Measurements from ENCODE around the gene MYBPH.

Gene MYBPH

GRCh38 chr1:203137324-203137723 is 38.3 kb downstream of the MYBPH start:
- no peak overlapping the region for H2AFZ ChIP-seq (ENCODE audit: low read depth)
- no peak overlapping the region for H3K9ac ChIP-seq
- no peaks in the 10 kb centered on the region for H3K4me1 ChIP-seq (ENCODE audit: low read depth, poor library complexity, severe bottlenecking)
- H3K4me3 ChIP-seq (IDR thresholded peaks at IDR 0.05; ENCODE audit: insufficient read depth, low read depth, low read length) = no peak overlapping the region
- no peak overlapping the region for H3K4me2 ChIP-seq
- no peaks in the 10 kb centered on the region for H3K79me2 ChIP-seq (ENCODE audit: insufficient read depth, low read depth)
- H4K20me1 ChIP-seq (ENCODE audit: insufficient read depth) = no peaks in the 10 kb centered on the region
- H3K36me3 ChIP-seq (ENCODE audit: insufficient read depth) = no peaks in the 10 kb centered on the region
- TF ChIP-seq, protein P1, sequence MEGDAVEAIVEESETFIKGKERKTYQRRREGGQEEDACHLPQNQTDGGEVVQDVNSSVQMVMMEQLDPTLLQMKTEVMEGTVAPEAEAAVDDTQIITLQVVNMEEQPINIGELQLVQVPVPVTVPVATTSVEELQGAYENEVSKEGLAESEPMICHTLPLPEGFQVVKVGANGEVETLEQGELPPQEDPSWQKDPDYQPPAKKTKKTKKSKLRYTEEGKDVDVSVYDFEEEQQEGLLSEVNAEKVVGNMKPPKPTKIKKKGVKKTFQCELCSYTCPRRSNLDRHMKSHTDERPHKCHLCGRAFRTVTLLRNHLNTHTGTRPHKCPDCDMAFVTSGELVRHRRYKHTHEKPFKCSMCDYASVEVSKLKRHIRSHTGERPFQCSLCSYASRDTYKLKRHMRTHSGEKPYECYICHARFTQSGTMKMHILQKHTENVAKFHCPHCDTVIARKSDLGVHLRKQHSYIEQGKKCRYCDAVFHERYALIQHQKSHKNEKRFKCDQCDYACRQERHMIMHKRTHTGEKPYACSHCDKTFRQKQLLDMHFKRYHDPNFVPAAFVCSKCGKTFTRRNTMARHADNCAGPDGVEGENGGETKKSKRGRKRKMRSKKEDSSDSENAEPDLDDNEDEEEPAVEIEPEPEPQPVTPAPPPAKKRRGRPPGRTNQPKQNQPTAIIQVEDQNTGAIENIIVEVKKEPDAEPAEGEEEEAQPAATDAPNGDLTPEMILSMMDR (conservative IDR thresholded peaks at IDR 0.05; ENCODE audit: low read depth, low read length) = no peak
- H3K27me3 ChIP-seq (ENCODE audit: insufficient read depth, low read depth) = no peaks in the 10 kb centered on the region; the same call in 1 of the 2 replicates
- H3K27ac ChIP-seq = no peak overlapping the region

DNA sequence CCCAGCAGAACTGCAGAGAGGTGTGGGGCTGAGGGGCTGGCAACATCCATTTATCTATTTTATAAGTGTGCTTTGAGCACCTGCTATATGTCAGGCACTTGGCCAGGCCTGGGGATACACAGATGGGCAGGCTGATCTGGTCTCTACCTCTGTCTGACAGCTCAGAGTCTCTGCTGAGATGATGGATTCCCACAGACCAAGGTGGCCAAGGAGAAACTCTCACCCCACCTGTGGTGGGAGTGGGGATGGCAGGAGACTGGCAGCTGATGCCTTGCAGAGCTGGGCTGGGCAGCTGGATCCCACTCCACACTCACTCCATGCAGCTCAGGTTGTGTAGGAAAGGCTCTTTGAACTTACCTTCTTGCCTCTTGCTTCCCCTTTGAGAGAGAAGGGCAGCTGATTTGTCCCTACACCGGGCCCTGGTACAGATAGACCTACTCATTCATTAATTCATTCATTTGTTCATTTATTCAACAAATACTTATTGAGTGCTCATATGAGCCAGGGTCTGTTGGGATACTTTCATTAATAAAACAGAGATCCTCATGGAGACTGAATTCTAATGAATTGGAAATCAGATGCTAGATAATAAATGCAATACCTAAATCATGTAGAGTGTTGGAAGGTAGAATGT is 39.1 kb downstream of the MYBPH start:
- TF ChIP-seq, protein P1 (conservative IDR thresholded peaks at IDR 0.05; ENCODE audit: low read depth, low read length) = no peak; the same call in 1 of the 2 replicates
- Histone ChIP-seq H3K4me3 (IDR thresholded peaks at IDR 0.05; ENCODE audit: insufficient read depth, low read depth, low read length) (no peak overlapping the region), H3K9ac (no peak overlapping the region), H3K79me2 (ENCODE audit: insufficient read depth, low read depth) (no peaks in the 10 kb centered on the region), H2AFZ (ENCODE audit: low read depth) (no peak overlapping the region), H4K20me1 (ENCODE audit: insufficient read depth) (no peaks in the 10 kb centered on the region), H3K27ac (no peak overlapping the region), H3K36me3 (ENCODE audit: insufficient read depth) (no peaks in the 10 kb centered on the region), H3K27me3 (ENCODE audit: insufficient read depth, low read depth) (no peaks in the 10 kb centered on the region; the same call in 1 of the 2 replicates), H3K4me2 (no peak overlapping the region), H3K4me1 (ENCODE audit: low read depth, poor library complexity, severe bottlenecking) (no peaks in the 10 kb centered on the region)

DNA sequence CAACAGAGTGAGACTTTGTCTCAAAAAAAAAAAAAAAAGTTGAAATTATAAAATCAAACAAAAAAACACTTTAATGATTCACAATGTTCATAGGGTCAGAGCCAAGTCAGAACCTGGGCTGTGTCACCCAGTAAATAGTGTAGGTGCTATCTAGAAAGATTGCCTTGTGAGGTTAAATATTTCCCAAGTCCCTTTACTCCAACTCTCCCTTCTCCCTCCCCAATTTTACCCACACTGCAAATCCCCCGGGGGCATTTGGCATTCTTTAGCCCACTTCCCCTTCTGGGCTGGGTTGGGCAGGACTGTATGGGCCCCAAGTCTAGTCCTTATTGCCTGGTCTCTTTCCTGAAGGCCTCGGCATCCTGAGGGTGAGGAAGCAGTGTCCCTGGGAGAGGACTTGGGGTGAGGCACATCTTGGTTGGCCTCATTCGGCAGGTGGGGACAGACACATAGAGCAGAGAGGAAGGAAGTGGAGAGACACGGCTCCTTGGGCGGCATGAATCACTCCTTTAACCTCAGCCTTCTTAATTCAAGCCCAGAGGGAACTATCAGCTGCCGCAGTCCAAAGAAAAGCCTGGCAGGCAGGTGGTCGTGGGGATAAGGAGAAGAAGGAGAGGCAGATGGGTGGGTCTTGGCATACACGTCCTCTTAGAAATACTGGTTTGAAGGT is 39.9 kb downstream of the MYBPH start:
- H2AFZ ChIP-seq (ENCODE audit: low read depth) = no peak overlapping the region

GRCh38 chr1:203133970-203134725 is 41.5 kb downstream of the MYBPH start:
- Histone ChIP-seq H3K4me3 (IDR thresholded peaks at IDR 0.05; ENCODE audit: insufficient read depth, low read depth, low read length) (no peak overlapping the region), H4K20me1 (ENCODE audit: insufficient read depth) (no peaks in the 10 kb centered on the region), H3K79me2 (ENCODE audit: insufficient read depth, low read depth) (no peaks in the 10 kb centered on the region), H2AFZ (ENCODE audit: low read depth) (no peak overlapping the region), H3K27ac (no peak overlapping the region), H3K4me1 (ENCODE audit: low read depth, poor library complexity, severe bottlenecking) (no peaks in the 10 kb centered on the region), H3K36me3 (ENCODE audit: insufficient read depth) (no peaks in the 10 kb centered on the region), H3K4me2 (no peak overlapping the region), H3K27me3 (ENCODE audit: insufficient read depth, low read depth) (peaks cover 2% of the 10 kb centered on the region; the same call in 1 of the 2 replicates), H3K9ac (no peak overlapping the region)
- TF ChIP-seq, protein P1 (conservative IDR thresholded peaks at IDR 0.05; ENCODE audit: low read depth, low read length) = no peak

More for the DNA sequence above, 39.9 kb downstream of the MYBPH start:
- no peak overlapping the region for H3K9ac ChIP-seq
- TF ChIP-seq, protein P1 (conservative IDR thresholded peaks at IDR 0.05; ENCODE audit: low read depth, low read length) = no peak
- no peak overlapping the region for H3K4me2 ChIP-seq
- H3K27ac ChIP-seq = no peak overlapping the region
- no peak overlapping the region for H3K4me3 ChIP-seq (IDR thresholded peaks at IDR 0.05; ENCODE audit: insufficient read depth, low read depth, low read length)
- no peaks in the 10 kb centered on the region; the same call in 1 of the 2 replicates for H3K27me3 ChIP-seq (ENCODE audit: insufficient read depth, low read depth)
- H3K4me1 ChIP-seq (ENCODE audit: low read depth, poor library complexity, severe bottlenecking) = no peaks in the 10 kb centered on the region
- no peaks in the 10 kb centered on the region for H3K36me3 ChIP-seq (ENCODE audit: insufficient read depth)
- no peaks in the 10 kb centered on the region for H3K79me2 ChIP-seq (ENCODE audit: insufficient read depth, low read depth)
- H4K20me1 ChIP-seq (ENCODE audit: insufficient read depth) = no peaks in the 10 kb centered on the region
